Measurements from ENCODE around the gene FAM47A. TPM values are rescaled to one million over a fixed set of nuclear protein-coding genes. Genes with fewer than 3 reads are reported as not detected.

The FAM47A gene
- not detected in 2 replicates for total RNA-seq

GRCh38 chrX:34132028-34132427 is at the start of gene FAM47A:
Gene FAM47A, minus strand, starts transcription at chrX:34132314. Its CDS starts 36 bp downstream, at chrX:34132278.

Measured in epithelial cell of umbilical artery (primary cell).